Cardiac muscle cell (in vitro differentiated cells and primary cell): Measurements from ENCODE around the gene TRPC4AP. TPM values are rescaled to one million over a fixed set of nuclear protein-coding genes. Genes with fewer than 3 reads are reported as not detected.

Source experiments
- DNase-seq, 2 donors: peaks; one replicate each; pipeline versions ENCODE4 v3.0.0 to v3.0.0-alpha.2; 2010 to 2017; ENCODE audit warnings: low read depth in 1 of 2, low spot score in 1 of 2
- H3K27ac ChIP-seq: fragments of 200-600 bp; sonication (generic); 2 replicates; pipeline ENCODE4 v1.5.1; 2016
- H3K27me3 ChIP-seq: fragments of 200-600 bp; sonication (generic); 2 replicates; pipeline ENCODE4 v1.6.0; 2016; ENCODE audit warnings: control low read depth
- H3K36me3 ChIP-seq: fragments of 200-600 bp; sonication (generic); 2 replicates; pipeline ENCODE4 v1.5.1; 2016; ENCODE audit warnings: control low read depth
- H3K4me1 ChIP-seq: fragments of 200-600 bp; sonication (generic); 2 replicates; pipeline ENCODE4 v1.8.1; 2017; ENCODE audit warnings: low read depth, mild to moderate bottlenecking, mixed run types
- H3K4me3 ChIP-seq: fragments of 200-600 bp; sonication (generic); 2 replicates; pipeline ENCODE4 v1.5.1; 2016; ENCODE audit warnings: mild to moderate bottlenecking
- H3K9me3 ChIP-seq: fragments of 200-600 bp; sonication (generic); 2 replicates; pipeline ENCODE4 v1.5.1; 2017; ENCODE audit warnings: low read depth, mild to moderate bottlenecking, control low read depth
- polyA plus RNA-seq: library from polyadenylated mRNA; unstranded; fragments of >200 nt; fragmentation: Nextera tagmentation; extraction: Ambion mirVana; gene quantifications from 2 replicates; pipeline ENCODE4 v1.2.1, GENCODE V29; 2016
- total RNA-seq: library from RNA; depleted of rRNA; stranded (reverse); fragments of >200 nt; gene quantifications from 2 replicates; pipeline ENCODE4 v1.2.3, GENCODE V29; 2016
- TF ChIP-seq, protein P1 (sequence below): IDR thresholded peaks from 2 replicates; pipeline ENCODE4 v1.5.1; 2012; ENCODE audit warnings: low read depth, mild to moderate bottlenecking, low read length

Gene TRPC4AP
- total and polyA plus RNA-seq, 2 experiments from 2014 or later = 120 to 123 TPM

DNA sequence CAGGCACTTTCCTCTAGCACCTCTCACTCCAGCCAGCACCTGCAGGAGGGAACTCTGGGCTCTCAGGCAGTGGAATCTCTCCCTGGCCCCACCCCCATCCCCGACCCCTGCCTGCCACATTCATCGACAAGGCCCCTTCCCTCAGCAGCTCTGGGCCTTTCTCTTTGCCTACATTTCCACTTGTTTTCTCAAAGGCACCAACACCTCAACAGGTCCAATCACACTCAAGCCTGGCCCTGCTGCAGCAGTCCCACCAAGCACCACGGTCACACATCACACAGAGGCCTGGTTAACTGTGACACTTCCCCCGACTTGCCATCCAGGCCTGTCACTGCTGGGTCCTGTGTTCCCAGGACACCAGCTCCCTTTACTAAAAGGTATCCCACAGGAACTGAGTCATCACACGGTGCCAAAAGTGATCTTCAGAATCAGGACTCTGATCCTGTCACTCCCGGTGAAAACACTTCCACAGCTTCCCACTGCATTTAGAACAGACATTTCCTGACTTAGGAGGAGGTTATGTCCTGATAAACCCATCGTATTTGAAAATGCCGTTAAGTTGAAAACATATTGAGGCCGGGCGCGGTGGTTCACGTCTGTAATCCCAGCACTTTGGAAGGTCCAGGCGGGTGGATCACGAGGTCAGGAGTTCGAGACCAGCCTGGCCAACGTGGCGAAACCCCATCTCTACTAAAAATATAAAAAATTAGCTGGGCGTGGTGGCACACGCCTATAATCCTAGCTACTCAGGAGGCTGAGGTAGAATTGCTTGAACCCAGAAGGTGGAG lies 82.0 kb downstream of the TRPC4AP start:
- Histone ChIP-seq H3K9me3 (no peaks in the 10 kb centered on the region), H3K36me3 (peaks cover 11% of the 10 kb centered on the region), H3K27ac (peak overlapping the region; percentile 89), H3K27me3 (no peaks in the 10 kb centered on the region), H3K4me1 (peaks cover 59% of the 10 kb centered on the region), H3K4me3 (no peak overlapping the region)
- DNase-seq = peak in 1 of 2 donors; percentile 72
- TF ChIP-seq, protein P1, sequence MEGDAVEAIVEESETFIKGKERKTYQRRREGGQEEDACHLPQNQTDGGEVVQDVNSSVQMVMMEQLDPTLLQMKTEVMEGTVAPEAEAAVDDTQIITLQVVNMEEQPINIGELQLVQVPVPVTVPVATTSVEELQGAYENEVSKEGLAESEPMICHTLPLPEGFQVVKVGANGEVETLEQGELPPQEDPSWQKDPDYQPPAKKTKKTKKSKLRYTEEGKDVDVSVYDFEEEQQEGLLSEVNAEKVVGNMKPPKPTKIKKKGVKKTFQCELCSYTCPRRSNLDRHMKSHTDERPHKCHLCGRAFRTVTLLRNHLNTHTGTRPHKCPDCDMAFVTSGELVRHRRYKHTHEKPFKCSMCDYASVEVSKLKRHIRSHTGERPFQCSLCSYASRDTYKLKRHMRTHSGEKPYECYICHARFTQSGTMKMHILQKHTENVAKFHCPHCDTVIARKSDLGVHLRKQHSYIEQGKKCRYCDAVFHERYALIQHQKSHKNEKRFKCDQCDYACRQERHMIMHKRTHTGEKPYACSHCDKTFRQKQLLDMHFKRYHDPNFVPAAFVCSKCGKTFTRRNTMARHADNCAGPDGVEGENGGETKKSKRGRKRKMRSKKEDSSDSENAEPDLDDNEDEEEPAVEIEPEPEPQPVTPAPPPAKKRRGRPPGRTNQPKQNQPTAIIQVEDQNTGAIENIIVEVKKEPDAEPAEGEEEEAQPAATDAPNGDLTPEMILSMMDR = no peak

DNA sequence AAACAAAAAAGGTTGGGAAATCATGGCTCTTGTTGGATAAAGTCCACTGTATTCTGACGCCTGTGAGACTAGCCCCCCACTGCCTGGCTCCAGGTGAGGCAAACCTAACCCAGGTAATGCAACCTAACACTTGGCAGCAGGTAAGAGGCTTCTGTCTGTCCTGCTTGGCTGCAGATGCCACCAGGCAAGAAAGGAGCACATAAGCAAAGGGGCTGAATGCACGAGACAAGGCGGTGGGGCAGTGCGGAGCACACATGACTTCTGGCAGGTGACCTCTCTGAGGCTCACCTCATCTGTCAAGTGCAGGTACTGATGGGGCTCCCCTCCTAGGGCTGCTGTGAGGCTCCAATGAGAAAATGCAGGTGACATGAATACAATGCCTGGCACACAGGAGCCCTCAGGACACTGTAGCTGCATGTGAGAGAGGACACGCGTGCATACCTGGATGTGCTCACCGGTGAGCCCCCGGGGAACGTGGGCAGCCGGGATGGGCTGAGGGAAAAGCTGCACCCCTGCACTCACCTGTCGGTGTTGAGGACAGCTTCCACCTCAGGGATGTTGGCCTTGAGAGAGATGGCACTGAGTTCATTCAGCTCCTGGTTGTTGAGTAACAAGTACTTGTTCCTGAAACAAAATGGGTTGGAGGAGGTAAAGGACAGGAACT lies 82.8 kb downstream of the TRPC4AP start:
- H3K36me3 ChIP-seq = peaks cover 16% of the 10 kb centered on the region
- H3K9me3 ChIP-seq = no peaks in the 10 kb centered on the region
- no peak for DNase-seq
- TF ChIP-seq, protein P1 = no peak
- no peak overlapping the region for H3K4me3 ChIP-seq
- H3K27me3 ChIP-seq = no peaks in the 10 kb centered on the region
- H3K27ac ChIP-seq = peak overlapping the region; percentile 89
- peaks cover 53% of the 10 kb centered on the region for H3K4me1 ChIP-seq

DNA sequence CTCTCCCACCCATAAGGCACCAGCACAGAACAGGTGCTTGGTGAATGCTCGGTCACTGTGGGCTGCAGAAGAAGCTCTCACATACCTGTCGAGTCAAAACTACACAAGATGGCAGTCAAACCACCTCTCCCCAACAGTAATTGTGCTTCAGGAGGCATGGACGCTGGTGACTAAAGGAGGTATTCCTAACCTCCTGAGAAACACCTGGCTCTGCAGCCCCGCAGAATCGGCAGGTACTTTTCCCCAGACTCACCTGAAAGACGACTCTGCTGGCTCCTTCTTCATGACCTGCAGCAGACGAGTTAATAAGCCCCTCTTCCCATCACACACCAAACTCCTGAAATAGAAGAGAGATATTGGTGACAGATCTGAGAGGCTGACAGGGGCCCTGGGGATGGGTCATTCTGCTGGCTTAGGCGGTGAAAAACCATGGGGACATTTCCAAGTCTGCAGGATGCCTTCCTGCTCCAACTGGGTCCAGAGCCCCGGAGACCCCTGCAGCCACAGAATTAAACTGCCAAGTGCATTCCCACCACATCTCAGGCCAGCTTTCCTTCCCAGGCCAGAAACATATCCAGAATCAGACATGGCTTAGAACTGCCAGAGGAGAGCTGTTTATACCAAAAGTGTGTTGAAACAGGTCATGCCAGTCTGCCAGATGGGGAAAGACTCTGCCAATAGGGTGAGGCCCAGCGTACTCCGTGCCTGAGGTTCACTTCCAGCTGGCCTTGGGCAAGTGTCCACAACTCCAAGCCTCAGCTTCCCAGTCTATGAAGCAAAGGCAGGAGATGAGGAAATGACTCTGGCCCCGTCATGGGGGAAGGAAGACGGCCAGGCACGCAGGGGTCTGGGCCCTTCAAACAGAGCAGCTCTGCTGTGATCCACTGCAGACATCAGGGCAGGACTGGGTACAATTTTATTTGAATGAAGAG lies 83.9 kb downstream of the TRPC4AP start:
- H3K27ac ChIP-seq = peak overlapping the region; percentile 89
- H3K4me1 ChIP-seq = peaks cover 47% of the 10 kb centered on the region
- H3K36me3 ChIP-seq = peaks cover 25% of the 10 kb centered on the region
- DNase-seq = no peak
- H3K27me3 ChIP-seq = no peaks in the 10 kb centered on the region
- H3K4me3 ChIP-seq = no peak overlapping the region
- no peaks in the 10 kb centered on the region for H3K9me3 ChIP-seq
- TF ChIP-seq, protein P1 = no peak

DNA sequence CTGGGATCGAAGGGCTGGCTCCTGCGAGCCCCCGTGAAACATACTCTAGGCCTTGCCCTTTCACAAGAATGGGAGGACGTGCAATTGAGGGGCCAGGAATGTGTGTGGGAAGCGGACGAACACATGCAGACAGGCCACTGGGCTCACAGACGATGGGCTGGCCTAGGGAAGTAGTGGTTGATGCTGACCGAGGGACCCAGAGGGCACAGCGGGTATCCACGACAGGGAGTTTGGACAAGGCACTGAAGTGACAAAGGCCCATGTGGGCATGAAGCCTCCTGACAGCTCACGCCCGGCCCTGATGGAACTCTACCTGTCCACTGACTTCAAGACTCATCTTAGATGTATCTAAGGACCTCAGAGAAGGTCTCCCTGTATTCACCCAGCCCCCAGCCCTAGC lies 84.7 kb downstream of the TRPC4AP start:
- Histone ChIP-seq H3K36me3 (peaks cover 30% of the 10 kb centered on the region), H3K4me3 (no peak overlapping the region), H3K9me3 (no peaks in the 10 kb centered on the region), H3K27ac (no peak overlapping the region), H3K27me3 (no peaks in the 10 kb centered on the region), H3K4me1 (peaks cover 47% of the 10 kb centered on the region)
- no peak for DNase-seq
- TF ChIP-seq, protein P1 = no peak

DNA sequence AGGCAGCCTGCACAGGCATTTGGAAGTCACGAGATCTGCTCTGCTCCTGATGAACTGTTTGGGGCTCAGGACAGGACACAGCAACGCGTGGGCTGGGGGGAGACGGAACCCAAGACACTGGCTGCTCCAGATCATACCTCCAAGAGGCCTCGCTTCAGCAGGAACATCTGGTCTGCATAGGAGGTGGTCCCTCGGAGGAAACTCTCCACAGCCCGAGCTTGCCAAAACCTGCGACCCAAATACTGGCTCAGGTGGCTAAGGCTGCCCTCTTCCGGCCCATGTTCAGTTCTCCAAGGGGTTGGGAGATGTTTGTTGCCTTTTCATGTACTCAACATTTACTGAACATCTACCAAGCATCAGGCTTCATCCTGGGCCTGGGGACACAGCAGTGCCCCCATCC lies 85.2 kb downstream of the TRPC4AP start:
- DNase-seq = no peak
- TF ChIP-seq, protein P1 = no peak
- H3K9me3 ChIP-seq = no peaks in the 10 kb centered on the region
- peak overlapping the region; percentile 20 for H3K27ac ChIP-seq
- no peaks in the 10 kb centered on the region for H3K27me3 ChIP-seq
- H3K4me3 ChIP-seq = no peak overlapping the region
- H3K4me1 ChIP-seq = peaks cover 45% of the 10 kb centered on the region
- H3K36me3 ChIP-seq = peaks cover 33% of the 10 kb centered on the region
